ENCODE data around the gene OCEL1.

- TF ChIP-seq, protein P1, sequence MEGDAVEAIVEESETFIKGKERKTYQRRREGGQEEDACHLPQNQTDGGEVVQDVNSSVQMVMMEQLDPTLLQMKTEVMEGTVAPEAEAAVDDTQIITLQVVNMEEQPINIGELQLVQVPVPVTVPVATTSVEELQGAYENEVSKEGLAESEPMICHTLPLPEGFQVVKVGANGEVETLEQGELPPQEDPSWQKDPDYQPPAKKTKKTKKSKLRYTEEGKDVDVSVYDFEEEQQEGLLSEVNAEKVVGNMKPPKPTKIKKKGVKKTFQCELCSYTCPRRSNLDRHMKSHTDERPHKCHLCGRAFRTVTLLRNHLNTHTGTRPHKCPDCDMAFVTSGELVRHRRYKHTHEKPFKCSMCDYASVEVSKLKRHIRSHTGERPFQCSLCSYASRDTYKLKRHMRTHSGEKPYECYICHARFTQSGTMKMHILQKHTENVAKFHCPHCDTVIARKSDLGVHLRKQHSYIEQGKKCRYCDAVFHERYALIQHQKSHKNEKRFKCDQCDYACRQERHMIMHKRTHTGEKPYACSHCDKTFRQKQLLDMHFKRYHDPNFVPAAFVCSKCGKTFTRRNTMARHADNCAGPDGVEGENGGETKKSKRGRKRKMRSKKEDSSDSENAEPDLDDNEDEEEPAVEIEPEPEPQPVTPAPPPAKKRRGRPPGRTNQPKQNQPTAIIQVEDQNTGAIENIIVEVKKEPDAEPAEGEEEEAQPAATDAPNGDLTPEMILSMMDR (tag by site-specific recombination; IDR thresholded peaks at IDR 0.05): no peak
- no peak for TF ChIP-seq ZEB2 (tag by site-specific recombination; IDR thresholded peaks at IDR 0.05)
- TF ChIP-seq, protein P2, sequence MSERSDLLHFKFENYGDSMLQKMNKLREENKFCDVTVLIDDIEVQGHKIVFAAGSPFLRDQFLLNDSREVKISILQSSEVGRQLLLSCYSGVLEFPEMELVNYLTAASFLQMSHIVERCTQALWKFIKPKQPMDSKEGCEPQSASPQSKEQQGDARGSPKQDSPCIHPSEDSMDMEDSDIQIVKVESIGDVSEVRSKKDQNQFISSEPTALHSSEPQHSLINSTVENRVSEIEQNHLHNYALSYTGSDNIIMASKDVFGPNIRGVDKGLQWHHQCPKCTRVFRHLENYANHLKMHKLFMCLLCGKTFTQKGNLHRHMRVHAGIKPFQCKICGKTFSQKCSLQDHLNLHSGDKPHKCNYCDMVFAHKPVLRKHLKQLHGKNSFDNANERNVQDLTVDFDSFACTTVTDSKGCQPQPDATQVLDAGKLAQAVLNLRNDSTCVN (tag by site-specific recombination; optimal IDR thresholded peaks at IDR 0.05): no peak
- no peak for TF ChIP-seq ZNF645 (tag by site-specific recombination; IDR thresholded peaks at IDR 0.05)
- TF ChIP-seq ZBTB1 (tag by site-specific recombination; IDR thresholded peaks at IDR 0.05): no peak
- no peak for TF ChIP-seq ZNF76 (tag by site-specific recombination; IDR thresholded peaks at IDR 0.05; ENCODE audit: borderline replicate concordance, low read depth)
- no peak for TF ChIP-seq ZNF704 (tag by site-specific recombination; IDR thresholded peaks at IDR 0.05)
Measured at GRCh38 chr19:17178291-17178690, 47.7 kb upstream of the OCEL1 start.

All from HEK293 (cell line).